Fibroblast of the conjunctiva (primary cell): ENCODE data around the gene GNMT.
"Not testable (repeated sequence)": the region's sequence is repeated elsewhere in the genome, so short reads cannot be mapped to it uniquely, and the experiment has no call there.

Source experiments
- DNase-seq: peaks from one replicate; pipeline ENCODE4 v3.0.0-alpha.2; 2010; ENCODE audit warnings: low read depth

GNMT gene

DNA sequence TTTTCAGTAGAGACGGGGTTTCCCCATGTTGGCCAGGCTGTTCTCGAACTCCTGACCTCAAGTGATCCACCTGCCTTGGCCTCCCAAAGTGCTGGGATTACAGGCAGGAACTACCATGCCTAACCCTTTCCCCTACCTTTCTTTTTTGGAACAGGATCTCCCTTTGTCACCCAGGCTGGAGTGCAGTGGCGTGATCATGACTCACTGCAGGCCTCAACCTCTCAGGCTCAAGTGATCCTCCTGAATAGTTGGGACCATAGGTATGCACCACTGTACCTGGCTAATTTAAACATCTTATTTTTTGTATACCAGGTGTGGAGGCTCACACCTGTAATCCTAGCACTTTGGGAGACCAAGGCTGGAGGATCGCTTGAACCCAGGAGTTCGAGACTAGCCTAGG is 19.2 kb upstream of the GNMT start:
- not testable (repeated sequence) for DNase-seq

GRCh38 chr6:42942444-42942843 is 18.1 kb upstream of the GNMT start:
- no peak for DNase-seq

GRCh38 chr6:42947950-42948349 is 12.6 kb upstream of the GNMT start:
- DNase-seq: no peak

GRCh38 chr6:42952389-42952788 is 8.2 kb upstream of the GNMT start:
- no peak for DNase-seq

DNA sequence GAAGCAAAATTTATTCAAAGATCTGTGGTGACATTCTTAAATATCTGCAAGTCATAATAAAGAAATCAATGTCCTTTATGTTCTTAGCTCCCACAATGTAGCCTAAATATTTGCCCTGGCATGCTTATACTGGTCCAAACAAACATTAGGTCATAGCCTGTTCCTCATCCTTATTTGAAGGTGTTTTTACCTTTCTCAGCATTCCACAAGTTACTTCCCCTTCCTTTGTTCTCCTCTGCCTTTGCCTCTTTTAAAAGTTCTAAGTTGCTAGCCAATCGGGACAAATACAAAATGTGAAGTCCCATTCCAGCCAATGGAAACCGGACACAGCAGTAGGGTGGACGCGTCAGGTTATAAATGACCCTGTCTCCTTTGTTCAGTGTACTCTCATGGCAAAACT is 6.1 kb upstream of the GNMT start:
- DNase-seq: not testable (repeated sequence)

- DNase-seq: no peak
Measured at GRCh38 chr6:42958125-42958524, 2.4 kb upstream of the GNMT start.

DNA sequence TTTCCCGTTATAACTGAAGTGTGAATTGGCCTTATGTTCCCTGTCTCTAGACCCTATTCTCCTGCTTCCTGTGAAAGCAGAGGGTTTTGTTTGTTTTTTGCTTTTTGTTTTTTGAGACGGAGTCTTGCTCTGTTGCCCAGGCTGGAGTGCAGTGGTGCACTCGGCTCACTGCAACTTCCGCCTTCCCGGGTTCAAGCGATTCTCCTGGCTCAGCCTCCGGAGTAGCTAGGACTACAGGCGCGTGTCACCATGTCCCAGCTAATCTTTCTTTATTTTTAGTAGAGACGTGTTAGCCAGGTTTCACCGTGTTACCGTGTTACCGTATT is 674 bp upstream of the GNMT start:
- DNase-seq: no peak

- DNase-seq: no peak
Measured at GRCh38 chr6:42961020-42961470, 491 bp downstream of the GNMT start.

GRCh38 chr6:42962096-42962495 is 1.5 kb downstream of the GNMT start:
- no peak for DNase-seq

GRCh38 chr6:42962502-42963178 is 2.1 kb downstream of the GNMT start:
- DNase-seq: no peak

DNA sequence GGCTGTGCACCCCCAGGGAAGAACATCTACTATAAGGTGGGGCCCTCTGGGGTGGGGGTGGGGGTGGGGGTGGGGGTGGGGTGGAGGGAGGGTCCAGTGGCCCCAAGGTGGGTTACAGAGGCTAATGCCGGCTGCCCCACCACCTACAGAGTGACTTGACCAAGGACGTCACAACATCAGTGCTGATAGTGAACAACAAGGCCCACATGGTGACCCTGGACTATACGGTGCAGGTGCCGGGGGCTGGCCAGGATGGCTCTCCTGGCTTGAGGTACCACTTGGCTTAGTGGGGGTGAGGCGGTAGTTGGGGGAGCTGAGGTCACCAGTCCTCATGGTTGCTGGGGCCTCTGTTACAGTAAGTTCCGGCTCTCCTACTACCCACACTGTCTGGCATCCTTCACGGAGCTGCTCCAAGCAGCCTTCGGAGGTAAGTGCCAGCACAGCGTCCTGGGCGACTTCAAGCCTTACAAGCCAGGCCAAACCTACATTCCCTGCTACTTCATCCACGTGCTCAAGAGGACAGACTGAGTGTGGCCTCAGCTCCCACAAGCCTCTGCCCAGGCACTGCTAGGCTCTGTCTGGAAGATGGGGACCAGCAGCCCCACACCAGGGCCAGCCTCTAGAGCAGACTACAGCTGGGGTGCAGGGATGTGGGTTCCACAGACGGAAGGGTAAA is 2.8 kb downstream of the GNMT start:
- no peak for DNase-seq

DNA sequence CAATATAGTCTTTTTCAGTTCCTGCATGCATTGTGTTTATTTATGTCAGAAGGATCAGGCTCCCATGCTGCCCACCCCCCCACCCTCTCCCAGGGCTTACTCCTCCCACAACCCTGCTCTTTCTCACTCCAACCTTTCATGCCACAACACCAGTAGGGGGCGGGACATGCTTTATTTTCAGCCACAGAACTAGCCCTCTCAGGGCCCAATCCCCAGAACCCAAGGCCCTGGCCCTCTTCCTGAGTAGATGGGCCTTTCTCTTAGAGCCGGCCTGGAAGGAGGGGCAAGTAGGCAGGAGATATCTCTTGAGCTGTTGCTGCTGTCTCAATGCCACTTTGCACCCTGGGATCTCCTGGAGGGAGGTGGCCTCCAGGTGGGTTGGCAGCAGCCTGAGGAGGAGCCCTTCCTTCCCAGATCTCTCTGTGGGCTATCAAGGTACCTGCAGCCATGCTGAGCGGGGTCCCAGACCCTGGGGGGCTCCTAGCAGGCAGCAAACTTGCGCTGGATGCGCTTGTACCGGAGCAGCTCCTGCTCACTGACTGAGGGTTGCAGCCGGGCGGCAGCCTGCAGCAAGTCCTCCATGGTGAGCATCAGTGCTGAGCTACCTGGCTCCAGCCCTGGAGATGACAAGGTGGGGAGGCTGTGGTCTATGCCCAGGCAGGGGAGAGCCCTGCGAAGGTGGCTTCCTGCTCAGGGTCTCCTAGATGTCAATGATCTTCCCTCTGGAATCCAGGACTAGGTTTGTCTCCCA is 3.5 kb downstream of the GNMT start:
- DNase-seq: peak; percentile 34

DNA sequence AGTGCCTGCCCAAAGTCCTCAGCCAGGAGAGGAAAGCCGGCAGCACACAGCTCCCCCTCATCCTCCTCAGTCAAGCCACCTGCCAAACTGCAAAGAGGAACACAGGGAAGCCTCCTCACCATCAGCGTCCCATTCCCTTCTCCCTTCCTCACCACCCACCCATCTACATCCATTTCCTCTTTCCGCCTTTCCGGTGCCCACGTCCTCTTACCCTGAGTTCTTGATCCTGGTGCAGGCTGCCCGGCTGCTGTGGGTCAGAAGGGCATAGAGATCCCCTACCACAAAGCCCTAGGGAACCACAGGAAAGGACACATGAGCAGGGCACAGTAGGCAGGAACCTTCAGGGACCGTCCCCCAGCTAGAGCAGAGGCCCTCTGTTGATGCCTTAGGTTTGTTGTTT is 6.0 kb downstream of the GNMT start:
- no peak for DNase-seq

DNA sequence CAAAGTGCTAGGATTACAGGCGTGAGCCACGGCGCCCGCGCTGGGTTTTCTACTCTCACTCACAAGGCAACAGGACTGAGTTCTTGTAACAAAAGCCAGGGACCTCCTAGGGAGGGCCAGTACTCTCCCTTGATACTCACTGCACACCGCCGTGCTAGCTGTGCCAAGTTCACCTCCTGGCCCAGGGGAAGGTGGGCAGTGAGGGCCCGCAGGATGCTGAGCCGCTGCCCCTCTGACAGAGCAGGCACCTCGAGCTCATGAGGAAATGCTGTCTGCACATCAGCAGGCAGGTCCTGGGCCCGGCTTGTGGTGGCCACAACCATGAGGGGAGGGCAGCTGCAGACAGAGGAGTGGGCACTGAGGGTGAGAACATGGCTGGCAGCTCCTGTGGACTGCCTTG is 6.7 kb downstream of the GNMT start:
- no peak for DNase-seq

DNA sequence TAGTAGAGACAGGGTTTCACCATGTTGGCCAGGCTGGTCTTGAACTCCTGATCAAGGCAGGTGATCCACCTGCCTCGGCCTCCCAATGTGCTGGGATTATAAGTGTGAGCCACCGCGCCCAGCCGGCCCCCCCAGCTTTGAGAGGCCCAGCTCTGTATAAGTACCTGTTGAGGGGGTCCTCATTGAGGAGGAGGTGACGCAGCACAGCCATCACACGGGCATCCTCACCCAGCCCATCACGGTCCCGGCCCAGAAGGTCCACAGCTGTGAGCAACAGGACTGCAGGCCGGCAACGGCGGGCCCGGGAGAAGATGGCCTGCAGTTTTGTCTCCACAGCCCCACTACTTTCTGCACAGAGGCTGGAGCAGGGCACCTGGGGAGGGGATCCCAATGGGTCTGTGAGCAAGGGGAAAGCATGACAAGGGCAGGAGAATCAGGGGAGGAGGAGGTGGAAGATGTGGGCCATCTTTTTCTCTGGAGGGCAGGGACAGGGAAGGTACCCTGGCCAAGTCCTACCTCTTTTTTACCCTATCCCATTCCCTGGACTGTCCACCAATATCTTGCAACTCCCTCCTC is 7.7 kb downstream of the GNMT start:
- DNase-seq: no peak

- no peak for DNase-seq
Measured at GRCh38 chr6:42968783-42969182, 8.2 kb downstream of the GNMT start.

DNA sequence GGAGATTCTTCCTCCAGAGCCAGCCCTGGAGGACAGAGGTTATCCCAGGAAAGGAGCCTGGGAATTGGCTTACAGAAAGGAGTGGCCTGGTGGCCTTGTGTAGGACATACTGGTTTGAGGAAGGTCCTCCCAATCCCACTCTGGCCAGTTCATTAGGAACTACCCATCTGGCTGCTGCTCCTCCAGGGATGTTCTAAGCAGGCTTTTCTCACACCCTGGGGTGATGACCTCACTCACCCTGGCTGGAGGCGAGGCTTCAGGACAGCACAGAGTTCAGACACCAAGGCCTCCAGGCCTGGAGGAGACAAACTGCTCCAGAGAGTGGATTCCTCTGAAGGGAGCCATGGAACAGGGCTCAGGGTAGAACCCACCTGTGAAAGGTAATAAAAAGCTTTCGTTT is 8.9 kb downstream of the GNMT start:
- no peak for DNase-seq

GRCh38 chr6:42969934-42970333 is 9.4 kb downstream of the GNMT start:
- DNase-seq: no peak

GRCh38 chr6:42970871-42971612 is 10.5 kb downstream of the GNMT start:
- no peak for DNase-seq

GRCh38 chr6:42971746-42972327 is 11.3 kb downstream of the GNMT start:
- DNase-seq: no peak

DNA sequence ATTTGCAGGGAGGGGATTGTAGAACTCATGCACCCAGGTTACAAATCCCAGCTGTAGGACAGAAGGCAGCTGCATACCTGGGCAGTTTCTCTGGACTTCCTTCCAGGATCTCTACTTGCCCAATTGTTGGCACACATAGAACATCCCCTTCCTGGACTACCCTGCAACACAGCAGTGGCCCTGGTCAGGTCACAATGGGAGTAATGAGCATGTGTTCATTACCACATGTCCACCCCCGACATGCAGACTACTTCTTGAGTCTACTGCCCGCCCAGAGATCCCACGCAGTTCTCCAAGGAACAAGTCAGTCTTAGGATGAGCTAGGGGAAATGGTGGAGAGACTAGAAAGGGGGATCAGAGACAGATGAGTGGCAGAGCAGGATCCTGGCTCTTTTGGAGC is 13.4 kb downstream of the GNMT start:
- DNase-seq: no peak
